C1 segment of cervical spinal cord (tissue), 14 donors: ENCODE measurements around the gene ENSA.
"Not testable (repeated sequence)": the region's sequence is repeated elsewhere in the genome, so short reads cannot be mapped to it uniquely, and the experiment has no call there.

Source experiments
- DNase-seq, 14 donors: peaks; one replicate each; lab custom pipeline; 2025; lab: John Stamatoyannopoulos, UW

Gene ENSA

GRCh38 chr1:150629115-150629928 lies at the start of gene ENSA:
ENSA (minus strand) TSS chr1:150629612; CDS start chr1:150629470, 142 bp downstream.
- DNase-seq, result peak; percentile 81 to 100 (median 99)

- no peak for DNase-seq
These were observed 49.6 kb upstream of the ENSA start for GRCh38 chr1:150678988-150679387.

GRCh38 chr1:150674881-150675280 lies 45.5 kb upstream of the ENSA start:
- no peak for DNase-seq

GRCh38 chr1:150663321-150663720 lies 33.9 kb upstream of the ENSA start:
- DNase-seq, result no peak

GRCh38 chr1:150662811-150663210 lies 33.4 kb upstream of the ENSA start:
- DNase-seq, result no peak

GRCh38 chr1:150661156-150661555 lies 31.7 kb upstream of the ENSA start:
- no peak for DNase-seq

GRCh38 chr1:150660584-150660983 lies 31.2 kb upstream of the ENSA start:
- DNase-seq, result no peak

- DNase-seq, result not testable (repeated sequence)
These were observed 27.7 kb upstream of the ENSA start for GRCh38 chr1:150657064-150657463.

- DNase-seq, result not testable (repeated sequence)
These were observed 25.2 kb upstream of the ENSA start for GRCh38 chr1:150654635-150655034.

- no peak for DNase-seq
These were observed 20.8 kb upstream of the ENSA start for GRCh38 chr1:150650193-150650592.

GRCh38 chr1:150649441-150650075 lies 20.1 kb upstream of the ENSA start:
- DNase-seq, result no peak

- no peak for DNase-seq
These were observed 12.9 kb upstream of the ENSA start for GRCh38 chr1:150642296-150642695.

GRCh38 chr1:150641126-150641815 lies 11.9 kb upstream of the ENSA start:
- DNase-seq, result not testable (repeated sequence)

GRCh38 chr1:150638430-150638829 lies 9.0 kb upstream of the ENSA start:
- not testable (repeated sequence) for DNase-seq

GRCh38 chr1:150634839-150635622 lies 5.6 kb upstream of the ENSA start:
- not testable (repeated sequence) for DNase-seq

- no peak for DNase-seq
These were observed 672 bp downstream of the ENSA start for GRCh38 chr1:150628766-150629114.

- DNase-seq, result no peak
These were observed 1.5 kb downstream of the ENSA start for GRCh38 chr1:150627826-150628410.

GRCh38 chr1:150626150-150626549 lies 3.3 kb downstream of the ENSA start:
- DNase-seq, result no peak

GRCh38 chr1:150624546-150624945 lies 4.9 kb downstream of the ENSA start:
- DNase-seq, result not testable (repeated sequence)

- DNase-seq, result not testable (repeated sequence)
These were observed 5.3 kb downstream of the ENSA start for GRCh38 chr1:150624134-150624533.

GRCh38 chr1:150622303-150622975 lies 7.0 kb downstream of the ENSA start:
- DNase-seq, result no peak
